Measurements from ENCODE around the gene EMP2.
"Not testable (repeated sequence)": the region's sequence is repeated elsewhere in the genome, so short reads cannot be mapped to it uniquely, and the experiment has no call there.

The EMP2 gene

DNA sequence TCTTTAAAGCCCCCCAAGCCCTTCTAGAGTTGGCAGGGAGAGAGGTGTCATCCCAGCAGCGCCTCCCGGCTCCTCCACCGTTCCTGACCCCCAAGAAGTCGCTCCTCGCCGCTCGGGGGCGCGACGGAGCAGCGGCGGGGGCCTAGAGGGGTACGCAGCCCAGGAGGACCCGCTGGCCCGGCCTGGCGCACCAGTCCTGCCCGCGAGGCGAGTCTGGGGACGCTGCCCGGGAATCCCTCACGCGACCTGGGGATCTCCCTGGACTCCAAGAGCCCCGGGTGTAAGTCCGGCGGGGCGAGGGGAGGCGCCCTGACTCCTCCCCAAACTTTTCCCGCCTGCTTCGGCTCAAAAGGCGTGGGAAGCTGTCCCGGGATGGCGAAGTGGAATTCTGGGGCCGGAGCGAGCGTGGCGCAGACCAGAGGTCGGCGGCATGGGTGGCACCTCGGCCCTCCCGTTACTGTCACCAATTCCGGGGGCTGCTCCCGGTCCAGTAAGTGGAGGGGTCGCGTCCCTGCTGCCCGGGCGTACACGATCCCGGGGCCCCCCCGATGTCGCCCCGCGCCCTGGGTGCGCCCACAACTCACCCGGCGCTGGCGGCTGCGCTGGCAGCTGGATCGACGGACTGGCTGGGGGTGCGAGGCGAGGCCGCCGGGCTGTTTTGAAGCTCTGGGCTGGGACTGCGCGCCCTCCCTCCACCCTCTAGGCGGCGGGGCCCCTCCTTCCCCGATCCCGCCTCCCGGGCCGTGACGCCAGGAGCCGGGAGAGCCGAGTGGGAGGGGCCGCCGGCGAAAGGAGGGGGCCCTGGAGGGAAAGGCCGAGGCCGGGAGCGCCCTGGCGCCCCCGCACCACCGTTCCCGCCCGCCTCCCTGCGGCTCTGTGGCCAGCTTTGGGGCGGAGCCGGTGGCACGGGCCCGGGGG, at the start of gene EMP2:
Gene EMP2, minus strand, starts transcription at position 634 of the 918 bp plus-strand sequence. CDS start 32,981 bp downstream, outside the sequence.
- DNase-seq, result no peak

DNA sequence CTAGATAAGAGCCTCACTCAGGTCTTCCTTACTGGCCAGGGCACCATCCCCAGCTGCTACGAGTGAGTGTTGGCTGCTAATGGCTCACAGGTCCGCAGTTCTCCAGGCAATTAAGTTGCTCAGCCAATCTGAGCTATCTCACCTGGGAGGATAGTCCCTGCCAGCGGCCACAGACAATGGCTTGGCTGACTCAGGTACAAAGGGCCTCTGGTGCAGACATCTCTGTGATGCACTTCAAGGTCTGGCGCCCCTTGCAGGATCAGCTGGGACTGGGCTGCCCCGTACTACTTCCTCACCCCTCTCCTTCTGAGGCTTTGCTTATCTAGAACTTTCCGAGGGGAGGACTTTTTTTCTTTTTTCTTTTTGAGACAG, 49.2 kb upstream of the EMP2 start:
- DNase-seq, result no peak

GRCh38 chr16:10625595-10626357, 45.4 kb upstream of the EMP2 start:
- DNase-seq, result no peak

DNA sequence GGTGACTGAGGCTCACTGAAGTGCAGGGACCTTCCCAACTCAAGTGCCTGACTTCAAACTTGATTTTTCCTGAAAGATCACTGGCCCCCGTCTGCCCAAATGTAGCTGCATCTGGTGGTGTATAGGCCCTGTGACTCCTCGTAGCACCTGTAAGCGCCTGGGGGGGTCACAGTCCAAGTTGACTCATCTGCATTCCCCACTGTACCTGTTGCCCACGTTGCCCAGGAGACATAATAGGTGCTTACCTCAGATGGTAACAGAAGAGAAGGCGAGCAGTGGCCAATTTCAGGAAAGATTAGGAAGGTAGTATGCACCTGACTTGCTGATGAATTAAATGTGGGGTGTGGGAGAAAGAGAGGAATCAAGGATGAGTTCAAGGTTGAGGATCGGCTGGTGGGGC, 44.1 kb upstream of the EMP2 start:
- no peak for DNase-seq

- DNase-seq, result no peak
Measured at GRCh38 chr16:10623059-10623458, 42.7 kb upstream of the EMP2 start.

DNA sequence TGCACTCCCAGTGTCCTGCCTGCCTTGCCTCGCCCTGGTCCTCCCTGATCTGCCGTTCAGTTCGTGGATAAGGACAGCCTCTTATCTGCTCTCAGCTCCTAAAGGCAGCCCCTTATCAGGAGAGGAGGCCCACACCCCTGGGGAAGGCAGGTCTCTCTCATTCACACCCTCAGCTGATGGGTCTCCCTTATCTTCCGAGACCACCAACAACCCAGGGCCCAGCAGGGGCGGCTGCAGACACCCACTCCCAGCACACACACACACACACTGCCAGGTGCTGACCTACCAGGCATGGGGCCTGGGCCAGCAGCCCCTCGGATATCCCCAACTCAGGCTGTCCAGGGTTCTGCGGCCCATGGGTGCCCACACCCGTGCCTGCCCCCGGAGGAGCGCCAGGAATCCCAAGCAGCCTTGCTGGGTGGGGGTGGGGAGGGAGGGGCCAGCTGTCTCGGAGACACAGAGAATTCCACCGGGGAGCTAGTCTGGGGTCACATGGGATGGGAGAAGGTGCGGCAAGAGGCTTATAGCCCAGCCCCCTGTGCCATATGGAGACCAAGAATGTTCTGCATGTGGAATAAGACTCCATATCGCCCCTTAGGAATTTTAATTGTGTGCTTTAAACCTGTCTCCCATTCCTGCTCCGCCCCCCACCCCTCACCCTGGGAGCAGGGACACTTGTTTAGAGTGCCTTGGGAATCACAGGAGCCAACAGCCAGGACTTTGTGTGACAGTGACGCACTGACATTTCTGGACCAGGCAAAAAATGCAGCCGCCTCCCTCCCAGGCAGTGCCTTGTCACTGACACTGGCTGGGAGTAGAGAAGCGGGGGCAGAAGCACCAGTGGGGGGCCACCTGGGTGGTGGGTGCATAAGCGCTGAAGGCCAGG, 41.9 kb upstream of the EMP2 start:
- no peak for DNase-seq

- DNase-seq, result not testable (repeated sequence)
Measured at GRCh38 chr16:10621216-10621949, 41.0 kb upstream of the EMP2 start.

DNA sequence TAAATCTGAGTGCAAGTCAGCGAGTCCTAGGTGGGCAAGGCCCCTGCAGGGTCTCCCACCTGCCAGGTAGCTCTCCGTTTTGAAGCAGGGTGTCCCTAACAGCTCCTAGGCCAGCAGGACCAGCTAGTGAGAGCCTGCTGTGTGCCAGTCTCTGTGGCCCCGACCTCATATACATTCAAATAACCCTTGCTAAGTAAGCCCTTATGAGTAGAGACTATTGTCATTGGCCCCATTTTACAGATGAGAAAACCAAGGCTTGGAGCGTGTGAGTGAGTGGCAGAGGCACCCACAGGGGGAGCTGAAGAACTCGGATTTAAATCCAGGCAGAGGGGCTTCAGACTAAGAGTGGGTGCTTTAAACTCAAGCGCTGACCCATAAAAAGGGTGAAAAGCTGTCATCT, 39.7 kb upstream of the EMP2 start:
- no peak for DNase-seq

- DNase-seq, result peak; percentile 10
Measured at GRCh38 chr16:10619271-10619849, 39.0 kb upstream of the EMP2 start.

- DNase-seq, result no peak
Measured at GRCh38 chr16:10618710-10619209, 38.4 kb upstream of the EMP2 start.

GRCh38 chr16:10617662-10618420, 37.4 kb upstream of the EMP2 start:
- DNase-seq, result no peak

GRCh38 chr16:10616756-10617640, 36.6 kb upstream of the EMP2 start:
- no peak for DNase-seq

GRCh38 chr16:10616419-10616755, 36.0 kb upstream of the EMP2 start:
- DNase-seq, result no peak

DNA sequence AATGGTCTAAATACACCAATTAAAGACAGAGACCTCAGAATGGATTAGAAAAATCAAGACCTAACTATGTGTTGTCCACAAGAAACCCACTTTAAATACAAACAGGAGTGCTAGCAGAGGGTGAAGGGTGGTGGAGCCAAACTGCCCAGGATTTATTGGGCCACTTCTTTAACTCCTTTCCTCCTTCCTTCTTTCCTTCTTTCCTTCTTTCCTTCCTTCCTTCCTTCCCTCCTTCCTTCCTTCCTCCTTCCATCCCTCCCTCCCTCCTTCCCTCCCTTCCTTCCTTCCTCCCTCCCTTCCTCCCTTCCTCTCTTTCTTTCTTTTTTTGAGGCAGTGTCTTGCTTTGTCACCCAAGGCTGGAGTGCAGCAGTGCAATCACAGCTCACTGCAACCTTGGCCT, 34.3 kb upstream of the EMP2 start:
- DNase-seq, result no peak

- DNase-seq, result no peak
Measured at GRCh38 chr16:10613785-10614485, 33.5 kb upstream of the EMP2 start.

DNA sequence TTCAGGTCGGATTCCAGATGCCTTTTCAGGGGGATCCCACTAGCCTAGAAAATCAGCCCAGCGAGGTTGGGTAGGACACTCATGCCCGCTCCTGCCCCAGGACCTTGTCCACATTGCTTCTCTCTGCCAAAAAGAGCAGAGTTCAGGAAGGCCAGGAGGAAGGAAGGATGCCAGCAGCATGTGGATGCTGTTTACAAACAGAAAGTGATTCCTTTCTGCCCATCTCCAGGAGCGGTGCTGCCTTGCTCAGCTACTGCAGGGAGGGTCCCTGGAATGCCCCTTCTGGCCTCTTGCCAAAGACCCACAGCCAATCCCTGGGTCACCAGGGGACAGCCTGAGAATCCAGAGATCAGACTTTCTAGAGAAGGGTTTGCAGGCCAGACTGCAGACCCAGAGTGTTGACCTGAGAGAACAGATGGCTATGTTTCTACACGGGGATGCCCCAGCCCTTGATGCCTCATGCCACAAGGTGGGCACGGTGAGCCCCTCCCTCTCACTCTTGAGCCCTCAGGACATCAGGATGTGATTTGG, 32.3 kb upstream of the EMP2 start:
- DNase-seq, result no peak

GRCh38 chr16:10611825-10612342, 31.5 kb upstream of the EMP2 start:
- no peak for DNase-seq

DNA sequence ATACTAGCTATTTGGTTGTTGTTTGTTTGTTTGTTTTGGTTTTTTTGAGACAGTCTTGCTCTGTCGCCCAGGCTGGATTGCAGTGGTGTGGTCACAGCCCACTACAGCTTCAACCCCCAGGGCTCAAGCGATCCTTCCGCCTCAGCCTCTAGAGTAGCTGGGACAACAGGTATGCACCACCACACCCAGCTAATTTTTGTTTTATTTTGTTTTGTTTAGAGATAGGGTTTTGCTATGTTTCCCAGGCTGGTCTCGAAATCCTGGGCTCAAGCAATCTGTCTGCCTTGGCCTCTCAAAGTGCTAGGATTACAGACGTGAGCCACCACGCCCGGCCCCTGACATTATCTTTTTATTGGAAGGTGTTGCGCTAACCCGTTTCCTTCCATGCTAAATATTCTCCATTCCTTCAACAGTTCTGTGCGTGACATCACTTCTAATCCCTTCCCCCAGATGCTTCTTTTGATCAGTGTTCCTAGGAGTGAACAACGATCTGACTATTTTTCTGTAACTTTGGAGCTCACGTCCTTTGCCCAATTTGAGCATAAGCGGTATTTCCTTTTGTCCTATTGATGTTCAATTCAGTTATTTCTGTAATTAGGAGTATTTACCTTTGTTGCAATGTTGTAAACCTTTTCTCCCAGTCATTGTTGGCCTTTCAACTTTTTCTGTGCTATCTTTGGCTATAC, 30.2 kb upstream of the EMP2 start:
- no peak for DNase-seq

All from stimulated activated CD4-positive, alpha-beta T cell treated with anti-CD3 and anti-CD28 coated beads, Interleukin-12 subunit alpha, Interleukin-12 subunit beta, amount 100 ng/mL, for 4 hours (primary cell).